Measurements from ENCODE around the gene CACHD1.
A peak's percentile ranks its signal among the peaks of the same experiment; 100 is the strongest.

Gene CACHD1

GRCh38 chr1:64686828-64687724 lies 217.1 kb downstream of the CACHD1 start:
- DNase-seq: peak; percentile 18
- H3K36me3 Mint-ChIP-seq (ENCODE audit: low read depth): peaks cover 61% of the 10 kb centered on the region
- H3K4me3 Mint-ChIP-seq: no peak overlapping the region
- H3K9me3 Mint-ChIP-seq: no peaks in the 10 kb centered on the region
- H3K27ac Mint-ChIP-seq: no peak overlapping the region
- TF ChIP-seq CTCF (IDR thresholded peaks at IDR 0.05): peak; percentile 89
- H3K27me3 Mint-ChIP-seq (ENCODE audit: low read depth, poor library complexity): peaks cover 4% of the 10 kb centered on the region
- no peaks in the 10 kb centered on the region for H3K4me1 Mint-ChIP-seq

- no peaks in the 10 kb centered on the region for H3K9me3 Mint-ChIP-seq
- H3K36me3 Mint-ChIP-seq (ENCODE audit: low read depth): peaks cover 54% of the 10 kb centered on the region
- TF ChIP-seq CTCF (IDR thresholded peaks at IDR 0.05): no peak
- H3K4me1 Mint-ChIP-seq: no peaks in the 10 kb centered on the region
- DNase-seq: no peak
- H3K27me3 Mint-ChIP-seq (ENCODE audit: low read depth, poor library complexity): peaks cover 4% of the 10 kb centered on the region
- no peak overlapping the region for H3K27ac Mint-ChIP-seq
- no peak overlapping the region for H3K4me3 Mint-ChIP-seq
Observed at GRCh38 chr1:64687725-64688327, 217.9 kb downstream of the CACHD1 start.

- no peak for TF ChIP-seq CTCF (IDR thresholded peaks at IDR 0.05)
- Mint-ChIP-seq H3K27me3 (ENCODE audit: low read depth, poor library complexity) (peaks cover 4% of the 10 kb centered on the region), H3K9me3 (no peaks in the 10 kb centered on the region), H3K4me1 (no peaks in the 10 kb centered on the region), H3K27ac (peak overlapping the region; percentile 65), H3K4me3 (no peak overlapping the region), H3K36me3 (ENCODE audit: low read depth) (peaks cover 50% of the 10 kb centered on the region)
- no peak for DNase-seq
Observed at GRCh38 chr1:64691626-64692025, 221.7 kb downstream of the CACHD1 start.

- Mint-ChIP-seq H3K4me1 (no peaks in the 10 kb centered on the region), H3K27ac (no peak overlapping the region), H3K27me3 (ENCODE audit: low read depth, poor library complexity) (peaks cover 4% of the 10 kb centered on the region), H3K36me3 (ENCODE audit: low read depth) (peaks cover 42% of the 10 kb centered on the region), H3K9me3 (no peaks in the 10 kb centered on the region), H3K4me3 (no peak overlapping the region)
- no peak for TF ChIP-seq CTCF (IDR thresholded peaks at IDR 0.05)
- DNase-seq: no peak
Observed at GRCh38 chr1:64692911-64693310, 223.0 kb downstream of the CACHD1 start.

- Mint-ChIP-seq H3K27me3 (ENCODE audit: low read depth, poor library complexity) (peaks cover 4% of the 10 kb centered on the region), H3K36me3 (ENCODE audit: low read depth) (peaks cover 40% of the 10 kb centered on the region), H3K9me3 (no peaks in the 10 kb centered on the region), H3K4me1 (no peaks in the 10 kb centered on the region), H3K27ac (peak overlapping the region; percentile 64), H3K4me3 (no peak overlapping the region)
- no peak for TF ChIP-seq CTCF (IDR thresholded peaks at IDR 0.05)
- no peak for DNase-seq
Observed at GRCh38 chr1:64693406-64693805, 223.5 kb downstream of the CACHD1 start.

All from nephron progenitor cell (in vitro differentiated cells).